NCI-H1694 (cell line): ENCODE results near the gene PCBP3.
"Not testable (repeated sequence)": the region's sequence is repeated elsewhere in the genome, so short reads cannot be mapped to it uniquely, and the experiment has no call there.

Experiments used
- DNase-seq: peaks from one replicate; lab custom pipeline; 2025; lab: John Stamatoyannopoulos, UW

The PCBP3 gene

DNA sequence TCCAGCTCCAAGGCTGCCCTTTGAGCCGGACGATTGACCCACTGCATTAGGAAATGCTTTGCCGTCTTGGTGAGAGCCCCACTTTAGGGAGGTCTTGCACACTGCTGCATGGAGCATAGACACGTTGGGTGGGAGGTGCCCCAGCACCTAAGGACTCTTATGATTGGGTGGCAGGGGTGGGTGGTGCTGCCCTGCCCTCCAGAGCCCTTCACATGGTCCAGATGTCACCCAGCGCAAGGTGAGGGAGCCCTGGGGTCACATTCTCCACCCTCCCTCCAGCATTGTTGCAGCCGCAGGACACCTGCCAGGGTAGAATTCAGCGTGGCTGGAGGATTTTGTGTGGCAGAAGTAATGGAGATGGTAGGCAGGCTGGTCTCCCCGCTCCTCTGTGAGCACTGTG, 200.7 kb downstream of the PCBP3 start:
- DNase-seq: no peak

DNA sequence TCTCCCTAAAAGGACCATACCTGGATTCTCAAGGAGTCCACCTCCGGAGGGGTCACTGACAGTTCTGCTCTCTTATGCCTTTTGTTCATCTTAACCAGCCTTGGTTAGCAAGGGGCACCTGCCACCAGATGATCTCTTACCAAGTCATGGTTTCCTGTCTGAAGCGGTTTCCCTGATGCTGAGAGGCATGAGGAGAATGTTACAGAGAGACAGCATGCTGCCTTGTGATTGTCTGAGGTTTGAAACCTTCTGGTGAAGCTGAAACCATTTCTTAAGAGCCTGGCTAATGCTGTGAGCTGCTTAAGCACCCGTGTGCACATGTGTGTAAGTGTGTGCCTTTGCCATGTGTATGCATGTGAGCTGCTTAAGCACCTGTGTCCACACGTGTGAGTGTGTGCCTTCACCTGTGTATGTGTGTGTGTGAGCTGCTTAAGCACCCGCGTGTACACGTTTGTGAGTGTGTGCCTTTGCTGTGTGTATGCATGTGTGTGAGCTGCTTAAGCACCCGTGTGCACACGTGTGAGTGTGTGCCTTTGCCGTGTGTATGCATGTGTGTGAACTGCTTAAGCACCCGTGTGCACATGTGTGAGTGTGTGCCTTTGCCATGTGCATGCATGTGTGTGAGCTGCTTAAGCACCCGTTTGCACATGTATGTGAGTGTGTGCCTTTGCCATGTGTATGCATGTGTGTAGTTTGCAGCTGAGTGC, 201.7 kb downstream of the PCBP3 start:
- no peak for DNase-seq

DNA sequence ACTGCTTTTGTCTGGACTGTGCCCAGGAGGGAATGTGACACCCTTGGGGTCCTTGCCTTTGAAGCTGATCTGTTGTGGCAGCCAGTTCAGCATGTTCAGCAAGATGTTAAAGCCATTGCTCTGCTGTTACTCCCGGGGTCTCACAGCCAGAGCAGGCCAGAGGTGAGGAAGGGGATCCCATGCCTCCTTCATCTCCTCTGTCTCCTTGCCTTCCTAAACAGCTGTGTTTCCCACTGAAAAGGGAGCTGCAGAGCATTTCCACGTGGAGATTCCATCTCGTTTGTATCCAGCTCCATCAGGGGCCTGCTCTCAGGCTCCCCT, 202.2 kb downstream of the PCBP3 start:
- DNase-seq: no peak

DNA sequence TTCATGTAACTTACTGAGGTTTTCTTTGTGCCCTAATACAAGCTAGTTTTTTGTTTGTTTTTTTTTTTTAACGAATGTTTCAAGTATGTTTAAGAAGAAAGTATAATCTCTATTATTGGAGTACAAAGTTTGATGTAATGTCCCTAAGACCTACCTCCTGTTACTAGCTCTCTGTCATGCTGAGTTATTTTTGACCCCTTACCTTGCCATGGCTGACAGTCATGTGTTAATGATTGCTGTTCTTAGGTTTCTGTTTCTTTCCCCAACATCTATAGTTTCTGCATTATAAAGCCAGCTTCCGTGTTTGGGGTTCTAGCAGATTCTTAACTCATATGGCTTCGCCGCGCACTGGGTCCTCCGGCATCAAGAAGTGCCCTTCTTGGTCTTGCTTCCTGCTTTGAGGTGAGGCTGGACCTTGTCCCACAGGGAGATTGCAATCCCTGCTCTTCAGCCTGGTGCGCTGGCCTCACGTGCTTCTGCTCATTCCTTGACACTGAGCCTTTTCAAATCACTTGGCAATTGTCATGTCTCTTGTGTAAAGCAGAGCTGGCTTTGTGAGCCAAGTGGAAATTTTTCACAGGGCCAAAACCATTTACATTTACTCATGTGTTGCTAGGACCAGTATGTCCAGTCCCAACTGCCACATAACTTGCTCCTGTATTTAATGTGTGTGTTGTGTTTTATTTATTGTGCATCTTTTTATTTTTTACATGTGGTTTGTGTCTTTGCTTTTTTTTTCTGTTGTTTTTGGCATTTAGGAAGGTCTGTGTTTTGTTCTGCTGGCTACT, 203.0 kb downstream of the PCBP3 start:
- no peak for DNase-seq

DNA sequence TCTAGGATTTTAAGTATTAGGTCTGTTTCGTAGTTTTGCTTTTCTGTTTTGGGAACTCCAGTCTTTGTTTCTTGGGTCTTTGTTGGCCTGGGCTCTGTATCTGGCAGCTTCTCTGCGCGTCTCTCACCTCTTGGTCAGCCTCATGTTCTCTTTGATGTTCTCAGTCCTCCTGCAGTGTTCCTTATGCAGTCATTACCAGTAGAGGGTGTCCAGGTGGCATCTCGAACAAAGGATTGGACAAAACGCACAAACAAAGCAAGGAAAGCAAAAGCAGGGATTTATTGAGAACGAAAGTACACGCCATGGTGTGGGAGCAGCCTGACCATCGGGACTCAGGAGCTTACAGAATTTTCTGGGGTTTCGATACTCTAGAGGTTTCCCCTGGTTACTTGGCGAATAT, 204.3 kb downstream of the PCBP3 start:
- DNase-seq: no peak

DNA sequence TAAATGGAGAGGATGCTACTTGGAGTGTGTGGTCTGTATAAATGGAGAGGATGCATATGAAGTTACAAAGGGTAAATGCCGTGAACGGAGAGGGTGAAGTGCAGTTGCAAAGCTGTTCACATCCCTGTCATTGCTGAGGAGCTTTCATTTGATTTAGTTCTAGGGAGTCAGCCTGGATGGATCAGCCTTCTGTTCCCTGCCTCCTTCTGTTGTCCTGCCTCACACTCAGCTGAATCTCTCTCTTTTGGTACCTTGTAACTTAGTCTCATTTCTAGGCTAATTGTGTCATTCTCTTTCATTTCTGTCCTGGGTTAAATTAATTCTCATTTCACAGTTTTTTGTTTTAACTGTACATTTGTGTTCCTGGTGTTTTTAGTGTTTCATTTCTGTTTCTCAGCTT, 204.8 kb downstream of the PCBP3 start:
- DNase-seq: no peak

DNA sequence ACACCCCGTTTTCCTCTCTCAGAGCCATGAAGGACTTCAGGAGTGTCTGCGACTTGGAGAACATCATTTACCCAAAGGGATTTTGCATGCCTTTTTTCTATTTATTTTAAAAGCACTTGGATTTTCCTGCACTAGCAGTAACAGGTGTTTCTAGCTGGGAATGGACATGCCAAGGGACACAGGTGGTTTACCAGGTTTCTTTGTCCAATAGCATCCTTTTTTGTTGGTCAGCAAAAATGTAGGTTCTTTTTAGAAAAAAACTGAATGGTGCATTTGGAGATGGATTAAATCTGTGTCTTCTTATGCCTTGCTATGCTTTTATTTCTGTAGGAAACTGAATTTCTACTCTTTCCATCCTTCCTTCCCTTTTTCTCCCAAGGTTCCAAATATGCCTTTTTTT, 205.3 kb downstream of the PCBP3 start:
- DNase-seq: no peak

DNA sequence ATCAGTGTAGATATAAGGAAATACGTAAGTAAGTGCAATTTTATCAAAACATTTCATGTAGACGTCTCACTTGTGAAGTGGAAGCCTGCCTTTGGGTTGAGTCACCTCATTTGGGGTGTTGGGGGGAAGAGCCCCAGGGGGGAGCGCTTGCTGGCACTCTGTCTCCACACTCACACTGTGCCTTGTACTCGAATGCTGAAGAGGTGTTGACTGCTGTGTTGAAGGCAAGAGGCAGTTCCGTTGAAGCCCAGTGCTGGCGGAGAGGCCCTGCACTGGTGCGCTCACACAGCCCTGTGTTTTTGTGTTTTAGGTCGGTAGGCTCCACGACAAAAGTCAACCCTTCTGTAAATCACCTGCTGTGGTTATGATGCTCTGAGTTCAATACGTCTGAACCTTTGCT, 206.1 kb downstream of the PCBP3 start:
- DNase-seq: no peak

DNA sequence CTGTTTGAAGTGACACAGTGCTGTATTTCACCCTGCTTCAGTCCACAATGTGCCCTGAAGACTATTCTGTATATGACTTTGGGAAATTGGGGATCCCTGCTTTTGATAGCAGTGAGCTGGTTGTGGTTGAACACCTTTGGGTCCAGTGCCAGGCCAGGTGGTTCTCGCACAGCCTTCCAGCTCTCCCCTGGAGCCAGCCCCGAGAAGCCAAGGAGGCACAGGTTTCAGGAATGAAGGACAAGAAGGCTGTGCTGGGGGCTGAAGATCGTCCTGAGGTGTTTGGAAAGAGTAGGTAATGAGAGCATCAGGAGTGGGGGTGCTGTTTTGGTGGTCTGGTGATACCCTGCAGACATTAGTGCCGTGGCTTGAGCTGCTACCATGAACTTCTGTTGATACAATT, 206.7 kb downstream of the PCBP3 start:
- no peak for DNase-seq

DNA sequence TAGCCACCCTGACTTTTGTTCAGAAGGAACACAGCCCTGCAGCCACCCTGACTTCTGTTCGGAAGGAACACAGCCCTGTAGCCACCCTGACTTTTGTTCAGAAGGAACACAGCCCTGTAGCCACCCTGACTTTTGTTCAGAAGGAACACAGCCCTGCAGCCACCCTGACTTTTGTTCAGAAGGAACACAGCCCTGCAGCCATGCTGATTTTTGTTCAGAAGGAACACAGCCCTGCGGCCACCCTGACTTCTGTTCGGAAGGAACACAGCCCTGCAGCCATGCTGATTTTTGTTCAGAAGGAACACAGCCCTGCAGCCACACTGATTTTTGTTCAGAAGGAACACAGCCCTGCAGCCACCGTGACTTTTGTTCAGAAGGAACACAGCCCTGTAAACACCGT, 208.9 kb downstream of the PCBP3 start:
- DNase-seq: not testable (repeated sequence)

DNA sequence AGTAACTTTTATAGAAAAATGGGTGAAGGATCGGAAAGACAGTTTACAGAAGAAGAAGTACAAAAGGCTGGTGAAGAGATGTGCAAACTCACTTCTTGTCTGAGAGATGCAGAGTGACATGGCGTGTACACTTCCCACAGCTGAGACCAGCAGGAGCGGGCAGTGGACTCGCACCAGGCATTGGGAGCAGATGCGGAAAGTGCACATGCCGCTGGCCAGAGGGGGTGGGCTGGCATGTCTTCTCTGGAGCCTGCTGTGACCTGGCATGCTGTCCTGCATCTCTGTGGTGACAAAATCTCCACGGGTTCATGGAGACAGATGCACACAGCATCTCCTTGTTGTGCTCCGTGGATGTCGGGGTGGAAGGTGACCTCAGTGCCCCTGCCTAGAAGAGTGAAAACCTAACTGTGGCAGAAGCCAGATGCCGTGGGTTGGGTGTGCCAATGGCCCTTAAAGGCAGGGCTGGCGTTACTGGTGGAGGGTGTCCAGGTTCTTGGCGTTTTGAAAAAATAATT, 209.4 kb downstream of the PCBP3 start:
- no peak for DNase-seq

DNA sequence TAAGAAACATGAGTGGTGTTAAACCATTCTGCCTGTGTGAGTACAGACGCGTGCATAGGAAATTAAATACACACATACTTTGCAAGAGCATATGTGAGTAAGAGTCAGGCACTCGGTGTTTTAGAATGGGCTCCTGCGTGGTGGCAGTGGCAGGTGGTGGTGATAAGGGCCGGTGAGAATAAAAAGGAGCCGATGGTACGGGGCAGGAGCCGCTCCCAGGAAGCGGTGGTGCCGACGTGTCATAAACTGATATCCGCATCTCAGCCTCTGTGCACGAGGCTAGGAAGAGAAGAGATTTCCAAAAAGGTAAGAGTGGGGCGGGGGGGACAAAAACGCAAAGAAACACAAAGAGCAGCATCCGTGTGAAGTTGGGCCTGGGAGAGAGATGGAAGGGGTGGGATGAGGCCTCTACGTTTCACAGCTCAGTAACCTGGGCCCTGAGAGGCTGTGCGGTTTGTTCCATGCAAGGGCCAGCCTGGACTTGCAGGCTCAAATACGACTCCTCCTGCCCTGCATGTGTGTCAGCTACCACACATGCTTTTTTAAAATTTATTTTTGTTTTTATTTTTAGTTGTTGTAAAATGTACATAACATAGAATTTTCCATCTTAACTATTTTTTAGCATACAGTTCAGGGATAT, 210.3 kb downstream of the PCBP3 start:
- no peak for DNase-seq

DNA sequence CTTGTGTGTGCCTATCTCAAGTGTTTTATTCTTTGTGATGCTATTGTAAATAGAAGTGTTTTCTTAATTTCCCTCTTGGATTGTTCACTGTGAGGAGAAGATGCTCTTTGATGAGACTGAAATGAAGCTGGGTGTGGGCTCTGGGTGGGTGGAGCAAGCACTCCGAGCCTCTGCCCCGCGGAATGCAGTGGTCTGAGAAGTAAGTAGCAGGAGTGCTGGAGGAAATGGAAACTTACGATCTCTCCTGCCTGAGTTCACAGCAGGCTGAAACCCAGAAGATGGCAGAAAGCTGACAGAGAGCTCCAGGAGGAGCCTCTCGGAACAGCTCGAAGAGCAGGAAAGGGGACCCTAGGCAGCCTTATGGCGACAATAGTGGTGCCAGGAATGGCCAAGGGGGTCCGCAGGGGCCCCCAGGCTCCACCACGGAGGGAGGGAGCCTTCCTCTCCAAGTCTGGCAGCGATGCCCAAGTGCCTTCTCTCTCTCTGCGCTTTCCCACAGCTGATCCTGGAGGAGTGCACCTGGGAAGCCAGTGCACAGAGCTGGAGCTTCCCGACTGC, 211.2 kb downstream of the PCBP3 start:
- no peak for DNase-seq

DNA sequence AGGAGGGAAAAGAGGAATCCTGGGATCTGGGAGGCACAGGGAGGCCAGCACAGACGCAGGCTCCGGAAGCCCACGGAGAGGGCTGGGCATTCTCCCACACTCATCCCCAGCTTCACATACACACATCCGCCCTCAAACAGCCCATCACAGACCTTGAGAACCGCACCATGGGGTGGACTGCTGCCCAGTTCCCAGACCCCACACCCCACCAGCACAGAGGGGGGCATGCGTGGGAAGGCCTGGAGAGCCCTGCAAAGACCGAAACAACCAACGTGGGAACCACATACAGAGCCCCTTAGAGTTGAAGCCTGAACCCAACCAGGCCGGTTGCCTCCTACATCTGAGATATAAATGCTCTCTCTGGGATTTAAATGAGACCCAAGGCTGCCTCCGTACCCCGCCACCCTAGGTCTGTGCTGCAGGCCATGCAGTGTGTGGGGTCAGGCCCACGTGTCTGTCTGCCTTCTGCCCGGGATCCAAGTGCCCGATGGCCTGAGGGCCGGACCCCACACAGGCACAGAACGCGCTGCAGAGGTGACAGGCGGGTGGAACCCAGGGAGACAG, 211.8 kb downstream of the PCBP3 start:
- DNase-seq: no peak

DNA sequence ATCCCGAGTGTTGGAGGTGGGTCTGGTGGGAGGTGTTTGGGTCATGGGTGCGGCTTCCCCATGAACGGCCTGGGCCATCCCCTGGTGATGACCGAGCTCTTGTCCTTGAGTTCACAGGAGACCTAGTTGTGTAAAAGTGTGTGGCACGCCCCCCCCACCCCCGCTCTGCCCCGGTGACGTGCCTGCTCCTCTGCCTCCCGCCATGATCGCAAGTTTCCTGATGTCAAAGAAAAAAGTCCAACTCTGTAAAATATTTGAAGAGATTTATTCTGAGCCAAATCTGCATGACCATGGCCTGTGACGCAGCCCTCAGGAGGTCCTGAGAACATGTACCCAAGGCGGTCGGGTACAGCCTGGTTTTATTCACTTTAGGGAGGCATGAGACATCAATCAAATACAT, 212.9 kb downstream of the PCBP3 start:
- DNase-seq: no peak

DNA sequence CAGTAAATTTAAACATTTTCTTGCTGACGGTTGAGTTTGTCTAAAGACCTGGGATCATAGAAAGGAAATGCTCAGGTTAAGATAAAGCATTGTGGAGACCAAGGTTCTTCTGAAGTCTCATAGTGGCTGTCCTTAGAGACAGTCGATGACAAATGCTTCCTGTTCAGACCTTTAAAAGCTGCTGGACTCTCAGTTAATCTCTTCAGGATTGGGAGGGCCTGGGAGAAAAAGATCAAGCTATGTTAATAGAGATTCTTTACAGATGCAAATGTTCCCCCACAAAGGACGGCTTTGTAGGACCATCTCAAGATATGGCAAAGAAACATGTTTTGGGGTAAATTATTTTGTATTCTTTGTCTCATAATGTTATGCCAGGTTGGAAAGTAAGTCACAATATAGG, 213.4 kb downstream of the PCBP3 start:
- DNase-seq: no peak

DNA sequence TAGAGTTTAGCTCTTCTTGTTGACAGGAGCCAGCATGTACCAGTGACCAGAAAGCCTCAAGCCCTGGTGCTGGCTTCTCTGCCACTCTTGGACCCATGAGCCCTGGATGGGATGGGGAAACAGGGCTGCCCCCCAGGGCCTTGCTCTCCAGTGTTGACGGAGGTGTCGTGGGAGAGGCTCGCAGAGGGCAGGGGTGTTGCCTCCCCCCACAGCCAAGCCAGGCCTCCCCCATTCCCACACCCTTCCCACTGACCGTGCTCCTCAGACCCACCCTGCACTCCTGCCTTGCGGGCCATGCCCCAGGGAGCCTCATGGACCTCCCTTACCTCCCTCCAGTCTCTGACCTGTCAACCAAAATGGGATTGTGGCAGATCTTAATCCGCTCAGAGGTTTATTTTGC, 214.2 kb downstream of the PCBP3 start:
- DNase-seq: no peak

DNA sequence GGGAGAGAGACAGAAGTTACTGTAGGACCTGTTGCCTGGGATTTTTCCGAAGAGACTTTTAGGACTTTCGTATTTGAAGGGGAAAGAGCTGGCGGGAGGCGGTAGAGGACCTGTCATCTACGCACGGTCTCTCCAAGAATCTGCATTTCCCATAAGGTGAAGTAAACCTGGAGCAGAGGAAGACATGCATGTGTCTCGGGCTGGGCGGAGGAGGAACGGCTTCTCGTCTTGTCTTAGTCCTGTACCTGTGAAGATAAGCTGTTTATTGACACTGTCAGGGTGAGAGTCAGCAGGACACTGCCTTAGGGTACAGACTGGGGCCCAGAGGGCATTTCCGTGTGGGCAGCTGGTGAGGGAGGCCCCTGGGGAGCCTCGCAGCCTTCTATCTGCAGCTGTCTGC, 214.7 kb downstream of the PCBP3 start:
- no peak for DNase-seq

DNA sequence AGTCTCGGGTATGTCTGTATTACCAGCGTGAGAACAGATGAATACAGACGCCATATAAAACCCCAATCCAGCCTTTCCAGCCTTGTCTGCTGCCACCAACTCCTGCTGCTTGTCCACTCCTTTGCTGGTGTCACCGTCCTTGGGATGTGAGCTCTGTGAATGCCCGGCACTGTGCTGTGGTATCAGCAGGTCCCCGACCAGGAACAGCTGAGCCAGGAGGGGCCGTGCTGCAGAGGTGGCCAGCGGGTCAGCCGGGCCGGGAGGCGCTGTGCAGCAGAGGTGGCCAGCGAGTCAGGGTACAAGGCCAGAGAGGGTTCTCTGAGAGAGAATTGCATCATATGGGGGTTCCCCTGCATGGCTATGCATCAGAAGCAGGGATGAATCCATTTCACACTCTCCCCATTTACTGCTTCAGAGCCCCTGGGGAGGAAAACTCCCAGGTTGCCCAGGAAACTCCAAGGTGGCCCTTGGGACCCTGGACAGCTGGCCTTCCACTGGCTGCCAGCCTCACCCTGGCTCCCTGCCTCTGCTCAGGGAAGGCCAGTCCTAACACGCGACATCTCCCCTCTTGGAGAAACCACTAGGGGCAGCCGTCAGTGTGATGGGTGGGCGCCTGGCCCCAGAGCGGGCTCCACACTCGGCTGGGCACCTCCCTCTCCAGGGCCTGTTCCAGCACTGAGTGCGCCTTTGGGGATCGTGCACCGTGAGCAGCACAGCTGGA, 215.7 kb downstream of the PCBP3 start:
- DNase-seq: no peak

DNA sequence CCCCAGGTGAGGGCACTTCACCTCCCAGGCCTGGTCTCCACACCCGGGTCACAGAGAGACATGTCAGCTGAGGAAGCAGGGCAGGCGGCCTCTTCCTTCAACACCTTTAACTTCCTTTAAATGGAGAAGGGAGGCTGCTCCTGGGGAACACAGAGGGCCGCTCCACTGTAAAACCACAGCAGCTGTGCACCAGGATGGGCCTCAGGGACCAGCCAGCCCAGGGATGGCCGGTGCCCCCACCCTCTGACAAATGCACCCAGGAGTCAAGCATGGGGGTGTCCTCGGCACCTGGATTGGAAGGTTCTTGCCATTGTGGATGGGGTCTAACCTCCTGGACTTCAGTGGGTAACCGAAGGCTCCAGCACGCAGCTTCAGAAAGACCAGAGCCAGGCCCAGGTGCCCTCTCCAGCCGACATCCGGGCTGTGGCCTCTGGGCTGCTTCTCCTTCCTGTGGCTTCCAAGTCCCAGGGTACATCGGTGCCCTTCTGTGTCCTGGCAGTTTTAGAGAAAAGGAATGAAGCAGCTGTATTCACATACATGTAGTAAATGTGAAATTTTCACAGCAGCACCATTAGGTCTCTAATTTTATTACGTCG, 216.3 kb downstream of the PCBP3 start:
- no peak for DNase-seq

DNA sequence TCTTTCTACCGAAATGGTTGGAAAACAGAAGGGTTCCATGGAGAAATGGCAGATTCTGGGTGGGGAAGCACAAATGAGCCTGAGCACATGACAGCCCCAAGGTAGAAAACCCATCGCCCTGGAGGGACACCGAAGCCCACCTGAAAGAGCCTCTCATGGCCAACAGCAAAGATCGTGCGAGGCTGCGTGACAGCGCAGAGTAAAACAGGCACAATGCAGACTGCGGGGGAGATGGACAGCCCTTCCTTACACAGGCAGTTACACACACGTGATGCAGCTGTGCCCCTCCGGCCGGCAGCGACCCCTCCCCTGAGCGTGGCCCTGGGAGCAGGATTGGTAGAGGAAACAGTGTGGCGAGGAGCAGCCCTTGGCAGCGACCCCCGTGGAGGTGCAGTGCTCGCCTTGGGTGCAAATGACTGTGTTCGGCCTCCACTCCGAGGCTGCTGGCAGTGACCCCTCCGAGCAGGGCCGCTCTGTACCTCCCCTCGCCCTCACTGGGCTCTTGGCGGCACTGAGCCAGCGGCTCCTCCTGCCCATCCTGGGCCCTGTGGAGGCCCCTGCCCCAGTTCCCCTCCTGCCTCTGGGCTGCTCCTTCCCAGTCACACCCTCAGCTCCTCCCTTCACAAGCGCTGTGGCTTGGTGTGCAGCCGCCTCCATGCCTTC, 217.1 kb downstream of the PCBP3 start:
- DNase-seq: no peak
